Panc1 (cell line): ENCODE measurements around the gene ESR2.

Experiments
- CTCF ChIP-seq: fragments of 450-650 bp; IDR thresholded peaks from 2 replicates; pipeline ENCODE4 v1.5.1; 2017; ENCODE audit warnings: mild to moderate bottlenecking
- POLR2AphosphoS5 ChIP-seq: IDR thresholded peaks from 2 replicates; pipeline ENCODE4 v1.6.1; 2012; ENCODE audit warnings: mild to moderate bottlenecking, low read depth, low read length, moderate library complexity
- REST ChIP-seq, 2 experiments: IDR thresholded peaks; 2 replicates each; pipeline ENCODE4 v1.6.1; 2011 to 2012; ENCODE audit warnings: low read depth in 2 of 2, control low read depth in 1 of 2, low read length in 1 of 2, mild to moderate bottlenecking in 1 of 2, moderate library complexity in 1 of 2; ENCODE audit not compliant: insufficient read depth in 1 of 2

- TF ChIP-seq CTCF (no peak), POLR2AphosphoS5 (no peak), REST (IDR thresholded peaks at IDR 0.05; ENCODE audit: insufficient read depth in 1 of 2, low read depth in 2 of 2, low read length in 1 of 2) (no peak)
These were observed 213.7 kb downstream of the ESR2 start for GRCh38 chr14:64080452-64080851.
